Kidney (tissue), 14 donors: ENCODE measurements around the gene ANKS1B. TPM values are rescaled to one million over a fixed set of nuclear protein-coding genes. Genes with fewer than 3 reads are reported as not detected.

ENCODE experiments used
- DNase-seq, 5 donors: peaks; one replicate each; pipeline ENCODE4 v3.0.0-alpha.2; 2013 to 2020
- FAIRE-seq: peaks from 2 replicates; lab custom pipeline; 2012; peaks lifted over from hg19 to GRCh38; lab: Jason Lieb, UNC
- H3K27ac ChIP-seq, 2 donors: one replicate each; pipeline ENCODE4 v1.7.0; 2013; ENCODE audit warnings: low read depth in 2 of 2, low read length in 2 of 2, inconsistent platforms in 1 of 2
- H3K27me3 ChIP-seq: one replicate; pipeline ENCODE4 v1.7.1; 2013; ENCODE audit warnings: low read length, inconsistent platforms; ENCODE audit not compliant: control insufficient read depth, insufficient read depth
- H3K36me3 ChIP-seq, 3 donors: one replicate each; pipeline versions ENCODE4 v1.7.0 to v1.7.1; 2013; ENCODE audit warnings: low read length in 3 of 3, control low read depth in 1 of 3, inconsistent platforms in 1 of 3; ENCODE audit not compliant: insufficient read depth in 3 of 3, control insufficient read depth in 2 of 3
- H3K4me1 ChIP-seq, 3 donors: one replicate each; pipeline versions ENCODE4 v1.7.0 to v1.7.1; 2013; ENCODE audit warnings: low read length in 3 of 3, inconsistent platforms in 1 of 3, low read depth in 1 of 3; ENCODE audit not compliant: control insufficient read depth in 2 of 3, insufficient read depth in 2 of 3
- H3K4me3 ChIP-seq, 3 donors: one replicate each; pipeline versions ENCODE4 v1.7.0 to v1.8.1; 2013; ENCODE audit warnings: low read length in 3 of 3, control low read depth in 1 of 3, inconsistent platforms in 1 of 3
- H3K9ac ChIP-seq, 3 donors: one replicate each; pipeline versions ENCODE4 v1.7.0 to v1.7.1; 2013; ENCODE audit warnings: low read length in 3 of 3, control low read depth in 1 of 3, inconsistent platforms in 1 of 3
- H3K9me3 ChIP-seq, 3 donors: one replicate each; pipeline versions ENCODE4 v1.7.0 to v1.7.1; 2013; ENCODE audit warnings: low read length in 3 of 3, control low read depth in 1 of 3, inconsistent platforms in 1 of 3; ENCODE audit not compliant: control insufficient read depth in 2 of 3, insufficient read depth in 1 of 3
- intact Hi-C: fragments of 100-400 bp; cut with DNase I; formaldehyde crosslinking; loops from one replicate; pipeline ENCODE4 v1.11.1; 2022
- polyA plus RNA-seq: library from polyadenylated mRNA; stranded (reverse); fragments of 350-450 nt; fragmentation: Illumina TruSeq; extraction: RNeasy Lipid Tissue Mini Kit (QIAGEN cat#74804); gene quantifications from one replicate; pipeline ENCODE4 v1.2.3, GENCODE V29; 2014; ENCODE audit warnings: low read depth, low replicate concordance; ENCODE audit not compliant: insufficient read depth
- total RNA-seq: library from RNA; stranded (reverse); fragmentation: NEBNext Ultra II Directional; extraction: Animal tissue kit (Norgen Biotek cat#: 25700); gene quantifications from one replicate; pipeline ENCODE4 v1.2.1, GENCODE V29; 2021
- TF ChIP-seq, protein P1 (sequence below): IDR thresholded peaks from 3 replicates; pipeline ENCODE4 v1.5.1; 2012; ENCODE audit warnings: mild to moderate bottlenecking, moderate library complexity, borderline replicate concordance; ENCODE audit not compliant: insufficient read depth; ENCODE audit errors: extremely low read depth
- donor health status: control.
- donor health status: control.
- donor health status: control.
- donor health status: control.
- donor health status: control.
- donor health status: DM: yes; HTN: yes; CAD: no.
- donor health status: Normal renal cell carcinoma (clear cell type).

ANKS1B gene
- total and polyA plus RNA-seq, 2 donors from 2014 or later, result 1.7 to 5.8 TPM

DNA sequence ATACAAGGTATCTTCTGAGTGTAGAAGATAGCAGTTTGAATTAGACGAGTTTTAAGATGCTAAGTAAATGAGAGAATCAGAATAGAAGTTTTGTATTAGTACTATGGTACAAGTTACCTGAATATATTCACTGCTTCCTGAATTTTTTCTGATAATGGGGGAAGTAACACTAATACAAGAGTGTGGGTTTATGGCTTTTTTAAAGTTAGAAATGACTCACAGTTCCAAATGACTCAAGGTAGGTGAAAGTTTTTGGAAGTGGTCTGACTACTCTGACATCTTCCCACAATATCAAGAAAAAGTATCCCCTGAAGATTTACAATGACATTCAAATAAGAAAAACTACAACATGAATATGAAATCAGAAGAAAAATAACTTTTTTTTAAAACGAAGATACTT is 460.9 kb downstream of the ANKS1B start:
- intact Hi-C loops, result no loop called here
- Histone ChIP-seq H3K36me3 (no peaks in the 10 kb centered on the region), H3K9me3 (no peaks in the 10 kb centered on the region), H3K27me3 (no peaks in the 10 kb centered on the region), H3K4me3 (no peak overlapping the region), H3K9ac (no peak overlapping the region), H3K4me1 (no peaks in the 10 kb centered on the region), H3K27ac (no peak overlapping the region)
- DNase-seq (no peak), FAIRE-seq (no peak)
- TF ChIP-seq, protein P1, sequence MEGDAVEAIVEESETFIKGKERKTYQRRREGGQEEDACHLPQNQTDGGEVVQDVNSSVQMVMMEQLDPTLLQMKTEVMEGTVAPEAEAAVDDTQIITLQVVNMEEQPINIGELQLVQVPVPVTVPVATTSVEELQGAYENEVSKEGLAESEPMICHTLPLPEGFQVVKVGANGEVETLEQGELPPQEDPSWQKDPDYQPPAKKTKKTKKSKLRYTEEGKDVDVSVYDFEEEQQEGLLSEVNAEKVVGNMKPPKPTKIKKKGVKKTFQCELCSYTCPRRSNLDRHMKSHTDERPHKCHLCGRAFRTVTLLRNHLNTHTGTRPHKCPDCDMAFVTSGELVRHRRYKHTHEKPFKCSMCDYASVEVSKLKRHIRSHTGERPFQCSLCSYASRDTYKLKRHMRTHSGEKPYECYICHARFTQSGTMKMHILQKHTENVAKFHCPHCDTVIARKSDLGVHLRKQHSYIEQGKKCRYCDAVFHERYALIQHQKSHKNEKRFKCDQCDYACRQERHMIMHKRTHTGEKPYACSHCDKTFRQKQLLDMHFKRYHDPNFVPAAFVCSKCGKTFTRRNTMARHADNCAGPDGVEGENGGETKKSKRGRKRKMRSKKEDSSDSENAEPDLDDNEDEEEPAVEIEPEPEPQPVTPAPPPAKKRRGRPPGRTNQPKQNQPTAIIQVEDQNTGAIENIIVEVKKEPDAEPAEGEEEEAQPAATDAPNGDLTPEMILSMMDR, result no peak

DNA sequence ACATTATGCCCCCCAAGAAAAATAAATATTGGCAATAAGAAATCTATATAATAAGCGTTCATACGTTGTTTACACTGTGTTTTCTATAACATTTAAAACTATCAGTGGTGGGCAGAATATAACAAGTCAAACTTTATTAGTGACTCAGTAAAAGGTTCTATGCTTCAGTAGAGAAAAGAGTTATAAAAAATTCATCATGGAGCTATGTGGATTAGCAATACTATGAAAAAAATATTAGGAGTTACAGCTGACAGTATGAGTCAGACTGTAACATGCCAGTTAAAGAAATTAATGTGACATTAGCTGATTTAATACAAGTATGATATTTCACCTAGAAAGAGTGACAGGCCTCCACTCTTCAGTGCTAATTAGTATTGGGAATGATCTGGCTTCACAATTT is 462.3 kb downstream of the ANKS1B start:
- Histone ChIP-seq H3K27ac (no peak overlapping the region), H3K9me3 (no peaks in the 10 kb centered on the region), H3K36me3 (no peaks in the 10 kb centered on the region), H3K4me3 (no peak overlapping the region), H3K27me3 (no peaks in the 10 kb centered on the region), H3K4me1 (no peaks in the 10 kb centered on the region), H3K9ac (no peak overlapping the region)
- intact Hi-C loops, result no loop called here
- DNase-seq (no peak), FAIRE-seq (no peak)
- TF ChIP-seq, protein P1, result no peak

DNA sequence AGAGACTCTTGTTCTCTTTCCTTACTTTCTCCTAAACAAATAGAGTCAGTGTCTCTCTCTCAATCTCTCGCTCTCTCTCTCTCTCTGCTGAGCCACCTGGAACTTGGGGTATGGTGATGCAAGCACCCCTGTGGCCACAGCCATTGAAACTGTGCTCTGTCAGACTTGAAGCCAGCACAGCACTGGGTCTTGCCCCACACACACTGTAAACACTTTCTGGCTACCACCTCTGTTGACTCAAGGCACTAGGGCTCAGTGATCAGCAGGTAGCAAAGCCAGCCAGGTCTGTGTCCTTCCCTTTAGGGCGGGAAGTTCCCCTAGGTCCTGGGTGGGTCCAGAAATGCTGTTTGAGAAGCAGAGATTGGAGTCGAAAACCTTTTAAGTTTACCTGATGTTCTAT is 463.1 kb downstream of the ANKS1B start:
- Histone ChIP-seq H3K36me3 (no peaks in the 10 kb centered on the region), H3K27ac (no peak overlapping the region), H3K9me3 (peaks cover 0 to 1% (median 0%) of the 10 kb centered on the region in 3 donors), H3K27me3 (no peaks in the 10 kb centered on the region), H3K4me1 (no peaks in the 10 kb centered on the region), H3K4me3 (no peak overlapping the region), H3K9ac (no peak overlapping the region)
- TF ChIP-seq, protein P1, result no peak
- intact Hi-C loops, result no loop called here
- DNase-seq (no peak), FAIRE-seq (no peak)

DNA sequence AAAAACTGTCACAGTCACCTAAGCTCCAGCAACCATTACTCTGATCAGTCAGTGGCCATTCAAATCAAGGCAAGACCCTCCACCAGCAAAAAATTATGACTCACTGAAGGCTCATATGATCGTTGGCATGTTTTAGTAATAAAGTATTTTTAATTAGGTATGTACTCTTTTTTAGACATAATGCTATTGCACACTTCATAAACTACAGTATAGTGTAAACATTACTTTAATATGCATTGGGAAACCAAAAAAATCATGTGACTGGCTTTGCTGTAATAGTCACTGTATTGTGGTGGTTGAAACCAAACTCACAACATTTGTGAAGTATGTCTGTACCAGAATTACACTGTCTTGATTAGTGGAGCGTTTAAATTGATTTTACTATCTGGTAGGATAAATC is 471.7 kb downstream of the ANKS1B start:
- no peaks in the 10 kb centered on the region for H3K4me1 ChIP-seq
- peaks cover 0 to 6% (median 2%) of the 10 kb centered on the region in 3 donors for H3K9me3 ChIP-seq
- FAIRE-seq (no peak), DNase-seq (no peak)
- H3K9ac ChIP-seq, result no peak overlapping the region
- no peaks in the 10 kb centered on the region for H3K27me3 ChIP-seq
- TF ChIP-seq, protein P1, result no peak
- no peaks in the 10 kb centered on the region for H3K36me3 ChIP-seq
- H3K27ac ChIP-seq, result no peak overlapping the region
- intact Hi-C loops, result no loop called here
- no peak overlapping the region for H3K4me3 ChIP-seq
